HG02571 (cell line): ENCODE measurements around the gene TARBP2.
"Not testable (repeated sequence)": the region's sequence is repeated elsewhere in the genome, so short reads cannot be mapped to it uniquely, and the experiment has no call there.

Experiments
- ATAC-seq: cut with Tn5 transposase; IDR thresholded peaks from one replicate; pipeline ENCODE4 v1.9.1; 2021; ENCODE audit warnings: mild to moderate bottlenecking, moderate library complexity; ENCODE audit not compliant: unreplicated experiment

The TARBP2 gene

DNA sequence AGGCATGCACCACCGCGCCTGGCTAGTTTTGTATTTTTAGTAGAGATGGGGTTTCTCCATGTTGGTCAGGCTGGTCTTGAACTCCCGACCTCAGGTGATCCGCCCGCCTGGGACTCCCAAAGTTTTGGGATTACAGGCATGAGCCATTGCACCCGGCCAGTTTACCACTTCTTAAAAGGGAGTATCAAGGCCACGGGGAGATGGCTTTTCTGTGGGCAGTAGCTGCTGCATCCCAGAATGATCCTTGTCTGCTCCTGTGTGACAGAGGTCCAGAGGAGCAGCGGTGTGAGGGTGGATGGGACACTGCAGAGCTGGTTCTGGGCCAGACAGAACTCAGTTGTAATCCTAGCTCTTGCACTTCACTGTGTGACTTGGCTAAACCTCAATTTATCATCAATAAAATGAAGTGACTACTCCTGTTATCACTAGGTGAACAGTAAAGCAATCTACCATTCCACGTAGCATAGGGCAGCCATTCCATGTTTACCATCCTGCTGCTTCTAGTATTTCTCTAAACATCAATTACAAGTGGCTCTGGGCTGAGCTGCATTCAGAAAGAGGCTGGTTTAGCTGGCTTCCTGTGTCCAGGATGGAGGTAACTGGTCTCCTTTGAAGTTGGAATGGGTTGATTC is 9.2 kb downstream of the TARBP2 start:
- no peak for ATAC-seq

DNA sequence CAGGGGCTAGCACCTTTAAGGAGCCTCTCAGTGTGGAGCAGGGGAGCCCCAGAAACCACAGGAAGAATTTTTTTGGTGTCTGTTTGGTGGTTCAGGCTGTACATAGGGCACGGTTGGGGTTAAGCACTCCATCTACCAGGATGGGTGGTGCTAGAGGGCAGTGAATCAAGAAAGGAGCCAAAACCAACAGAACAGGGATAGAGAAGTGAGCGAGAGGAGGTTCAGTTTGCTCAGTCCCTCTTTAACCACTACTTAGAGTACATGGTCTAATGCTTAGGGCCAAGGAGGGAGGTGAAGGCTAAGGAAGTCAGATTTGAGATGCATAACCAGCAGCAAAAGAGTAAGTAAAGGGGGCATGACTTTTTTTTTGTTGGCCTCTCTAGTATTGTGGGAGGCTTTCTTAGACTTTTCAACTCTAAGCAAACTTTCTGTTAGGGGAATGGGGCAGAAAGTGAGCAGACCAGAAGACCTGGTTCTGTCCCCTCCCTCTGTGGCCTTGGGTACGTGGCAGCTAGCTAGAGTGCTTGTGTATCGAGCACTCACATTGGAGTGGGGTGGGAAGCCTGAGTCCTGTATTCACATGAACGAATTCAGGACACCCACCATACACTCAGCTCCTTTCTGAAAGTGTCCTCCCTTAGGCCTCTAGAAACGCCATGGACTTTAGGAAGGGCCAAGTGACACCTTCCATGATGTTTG is 12.8 kb downstream of the TARBP2 start:
- ATAC-seq: no peak

DNA sequence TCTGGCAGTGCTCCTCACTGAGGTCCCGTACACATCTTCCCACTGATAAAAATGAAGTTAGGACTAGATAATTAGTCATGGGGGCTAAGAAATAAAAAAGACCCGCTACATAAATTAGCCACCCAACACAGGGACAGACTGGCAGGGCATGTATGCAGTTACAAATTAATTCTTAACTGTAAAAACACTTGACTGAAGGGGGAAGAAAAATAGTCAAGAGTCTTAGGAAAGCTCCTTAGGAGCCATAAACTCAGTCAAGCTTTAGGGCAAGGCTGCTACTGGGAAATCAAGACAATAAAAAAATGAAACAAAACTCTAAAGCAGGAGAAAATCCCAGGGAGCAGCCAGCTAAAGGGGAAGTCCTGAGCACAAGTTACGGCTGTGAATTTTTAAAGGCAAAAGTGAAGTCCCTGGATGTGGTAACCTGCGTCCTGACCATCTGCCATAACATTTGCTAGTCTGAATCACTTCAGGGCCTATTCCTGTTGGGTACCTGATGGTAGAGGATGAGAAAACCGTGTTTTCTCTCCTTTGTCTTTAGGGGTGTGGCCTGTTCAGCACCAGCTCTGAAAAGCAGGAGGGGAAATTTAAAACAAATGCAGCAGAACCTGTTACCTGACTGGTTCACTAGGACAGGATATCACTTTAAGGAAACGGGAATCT is 13.7 kb downstream of the TARBP2 start:
- no peak for ATAC-seq

DNA sequence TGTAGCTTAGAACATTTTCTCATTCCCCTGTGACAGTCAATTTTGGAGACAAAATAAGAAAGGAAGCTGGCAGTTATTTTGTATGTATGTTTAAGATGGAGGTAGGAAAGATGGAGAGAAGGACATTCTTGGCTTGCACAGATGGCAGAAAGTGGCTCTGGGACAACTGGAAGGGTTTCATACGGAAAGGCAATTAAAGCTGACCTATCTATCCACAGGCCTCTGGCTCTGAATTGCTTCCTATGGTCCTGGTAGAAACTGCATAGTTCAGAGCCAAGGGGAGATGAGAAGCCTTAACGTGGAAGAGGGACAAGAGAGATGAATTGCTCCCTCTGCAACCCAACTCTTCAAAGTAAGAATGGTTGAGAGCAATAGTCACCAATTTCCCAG is 14.2 kb downstream of the TARBP2 start:
- no peak for ATAC-seq

DNA sequence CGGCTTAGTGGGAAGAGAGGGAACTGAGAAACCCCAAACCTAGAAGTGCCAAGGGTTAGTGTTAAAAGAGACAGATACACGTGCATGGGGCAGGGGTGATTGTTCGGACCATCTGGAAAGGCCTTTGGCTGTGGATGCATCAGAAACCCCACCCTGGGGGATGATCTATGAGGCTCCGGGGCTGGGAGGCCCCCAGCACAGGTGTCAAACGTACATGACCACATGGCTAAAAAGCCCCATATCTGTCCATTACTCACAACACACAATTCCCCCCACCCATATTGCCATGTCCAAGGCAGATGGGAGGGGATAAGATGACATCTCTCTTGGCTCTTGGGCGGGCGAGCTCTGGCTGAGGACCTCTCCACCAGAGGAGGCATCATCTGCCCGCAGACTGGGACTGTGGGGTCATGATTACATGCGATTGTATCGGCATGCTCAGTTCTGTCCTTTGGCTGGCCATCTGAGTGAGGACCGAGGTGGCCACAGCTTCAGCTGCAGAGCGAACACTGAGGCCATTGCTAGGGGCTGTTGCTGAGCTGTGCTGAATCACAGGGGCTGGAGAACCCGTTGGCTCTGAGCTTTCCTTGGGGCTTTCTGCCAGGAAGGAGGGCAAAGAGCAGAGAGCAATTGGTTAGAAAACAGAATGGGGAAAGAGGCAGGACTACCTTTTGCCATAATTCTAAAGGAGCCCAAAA is 15.8 kb downstream of the TARBP2 start:
- ATAC-seq: no peak

DNA sequence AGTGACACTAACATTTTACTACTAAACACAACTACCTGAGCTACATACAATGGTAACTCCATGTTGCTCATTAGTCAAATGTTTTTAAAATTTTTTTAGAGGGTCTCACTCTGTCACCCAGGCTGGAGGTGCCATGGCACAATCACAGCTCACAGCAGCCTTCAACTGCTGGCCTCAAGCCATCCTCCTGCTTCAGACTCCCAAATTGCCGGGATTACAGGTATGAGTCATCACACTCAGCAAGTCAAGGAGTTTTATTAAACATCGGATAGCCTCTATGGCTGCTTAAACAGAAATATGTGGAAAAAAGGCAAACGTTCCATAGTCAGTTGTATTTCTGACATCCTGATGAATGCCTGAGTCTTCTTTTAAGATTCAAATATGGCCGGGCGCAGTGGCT is 17.3 kb downstream of the TARBP2 start:
- ATAC-seq: no peak

DNA sequence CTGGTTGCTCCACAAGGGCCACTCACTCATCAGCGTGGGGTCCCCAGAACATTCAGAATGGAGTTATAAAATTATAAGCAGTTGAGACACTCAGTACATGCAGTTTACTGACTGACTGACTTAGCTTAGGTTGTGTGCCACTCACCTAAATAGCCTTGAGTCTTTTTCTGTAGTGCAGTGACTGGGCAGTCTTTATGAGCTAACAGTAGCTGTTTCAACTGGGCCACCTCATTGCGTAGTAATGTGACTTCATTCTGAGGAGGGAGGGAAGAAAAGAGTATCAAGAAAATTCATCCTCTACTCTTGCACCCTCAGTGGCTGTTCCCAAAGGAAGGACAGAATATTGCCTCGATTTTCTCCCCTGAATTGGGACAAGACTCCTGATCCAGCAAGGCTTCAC is 22.0 kb downstream of the TARBP2 start:
- no peak for ATAC-seq

DNA sequence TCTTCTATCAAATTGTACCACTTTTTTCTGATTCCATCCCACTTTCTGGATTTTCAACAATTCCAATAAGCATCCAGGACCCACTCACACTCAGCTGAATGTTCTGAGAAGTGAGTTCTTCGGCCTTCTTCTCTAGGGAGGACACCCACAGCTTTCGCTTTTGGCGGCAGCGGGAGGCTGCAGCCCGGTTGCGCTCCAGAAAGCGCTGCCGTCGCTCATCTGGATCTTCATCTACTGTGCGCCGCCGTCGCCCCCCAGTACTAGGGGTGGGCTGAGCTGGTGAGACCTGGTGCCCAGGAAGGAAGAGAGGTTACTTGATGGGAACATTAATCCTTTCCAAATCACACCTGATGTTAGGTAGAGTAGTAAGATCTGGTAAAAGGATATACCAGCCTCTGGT is 23.4 kb downstream of the TARBP2 start:
- ATAC-seq: no peak

DNA sequence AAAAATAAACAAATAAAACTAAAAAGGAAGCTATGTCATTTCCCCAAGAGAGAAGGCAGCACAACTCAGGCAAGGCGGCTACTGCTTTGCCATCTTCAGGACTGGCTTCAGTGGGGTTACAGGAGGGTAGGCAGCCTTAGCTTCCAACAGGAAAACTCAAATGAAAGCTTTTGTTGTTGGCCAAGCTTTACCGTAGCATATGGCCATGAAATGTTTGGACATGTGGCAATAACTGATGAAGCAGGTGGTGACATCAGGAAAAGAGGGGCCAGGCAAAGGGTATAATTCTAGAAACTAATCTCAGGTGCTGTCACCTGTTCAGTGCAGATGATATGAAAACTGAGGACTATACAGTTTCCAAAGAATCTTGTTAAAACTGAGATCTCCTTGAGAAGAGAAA is 29.0 kb downstream of the TARBP2 start:
- ATAC-seq: no peak

DNA sequence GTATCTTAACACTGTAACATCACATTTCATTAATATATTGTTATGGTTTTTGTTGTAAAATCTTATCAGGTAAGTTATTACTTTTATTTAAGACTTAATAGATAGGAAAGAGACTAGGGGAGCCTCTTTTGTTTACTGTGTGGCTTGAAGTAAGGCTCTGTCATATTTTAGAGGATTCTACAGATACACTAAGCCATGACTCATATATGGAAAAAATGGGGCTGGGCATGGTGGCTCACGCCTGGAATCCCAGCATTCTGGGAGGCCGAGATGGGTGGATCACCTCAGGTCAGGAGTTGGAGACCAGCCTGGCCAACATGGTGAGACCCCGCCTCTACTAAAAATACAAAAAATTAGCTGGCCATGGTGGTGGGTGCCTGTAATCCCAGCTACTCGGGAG is 29.8 kb downstream of the TARBP2 start:
- no peak for ATAC-seq

DNA sequence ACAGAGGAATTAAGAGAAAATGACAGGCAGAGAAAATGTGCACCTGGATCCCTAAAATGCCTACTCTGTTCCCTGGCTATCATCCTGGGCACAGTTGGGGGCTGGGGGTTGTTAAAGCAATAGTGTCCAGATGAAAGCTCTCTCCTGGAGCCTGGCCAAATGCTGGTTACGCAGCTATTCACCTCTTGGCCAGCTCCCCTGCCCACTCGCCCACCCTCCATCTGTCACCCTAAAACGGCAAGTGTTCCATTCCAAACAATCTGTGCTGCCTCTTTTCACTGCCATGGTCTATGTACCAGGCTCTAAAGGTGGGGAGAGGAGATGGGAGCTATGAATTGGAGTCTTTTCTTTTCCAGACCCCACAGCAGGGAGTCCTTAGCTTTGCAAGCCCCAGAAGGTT is 30.9 kb downstream of the TARBP2 start:
- no peak for ATAC-seq

DNA sequence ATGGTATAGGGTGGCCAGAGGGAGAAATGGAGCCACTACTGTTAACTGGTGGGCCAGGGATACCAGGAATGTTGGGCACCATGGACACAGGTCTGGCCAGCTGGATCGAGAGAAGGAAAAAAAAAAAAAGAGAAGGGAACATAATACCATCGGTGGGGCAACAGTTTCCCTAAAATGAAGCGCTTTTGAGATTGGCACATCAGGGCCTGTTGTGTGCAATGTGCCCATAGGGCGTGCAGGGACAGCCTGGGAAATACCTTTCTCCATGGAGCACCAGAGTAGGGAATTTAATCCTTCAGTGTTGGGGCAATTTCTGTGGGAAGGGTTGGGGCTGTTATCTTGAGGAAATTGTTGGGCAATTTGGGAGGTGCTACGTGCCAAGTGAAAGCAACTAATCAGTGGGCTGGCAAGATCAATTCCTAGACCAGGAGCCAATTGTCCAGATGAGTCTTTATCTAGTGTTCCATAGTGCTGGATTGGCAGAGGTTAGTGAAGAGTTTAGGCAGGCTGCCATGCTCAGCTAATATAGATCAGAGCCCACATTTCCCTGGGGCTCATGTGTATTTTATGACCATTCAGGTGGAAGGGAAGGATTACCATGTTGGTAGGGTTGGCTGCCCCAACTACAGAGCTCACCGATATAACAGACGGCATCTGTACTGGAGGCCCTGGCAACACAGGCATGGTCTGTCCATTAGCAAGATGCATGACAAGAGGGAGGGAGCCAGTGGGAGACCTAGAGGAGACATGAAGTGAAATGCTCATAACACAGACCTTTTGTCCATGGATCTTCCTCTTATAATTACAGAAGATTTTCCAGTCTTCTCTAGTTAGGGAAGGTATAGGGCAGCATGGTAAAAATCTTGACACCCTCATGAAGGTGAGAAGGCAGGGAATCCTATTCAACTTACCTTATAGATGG is 31.7 kb downstream of the TARBP2 start:
- ATAC-seq: no peak

DNA sequence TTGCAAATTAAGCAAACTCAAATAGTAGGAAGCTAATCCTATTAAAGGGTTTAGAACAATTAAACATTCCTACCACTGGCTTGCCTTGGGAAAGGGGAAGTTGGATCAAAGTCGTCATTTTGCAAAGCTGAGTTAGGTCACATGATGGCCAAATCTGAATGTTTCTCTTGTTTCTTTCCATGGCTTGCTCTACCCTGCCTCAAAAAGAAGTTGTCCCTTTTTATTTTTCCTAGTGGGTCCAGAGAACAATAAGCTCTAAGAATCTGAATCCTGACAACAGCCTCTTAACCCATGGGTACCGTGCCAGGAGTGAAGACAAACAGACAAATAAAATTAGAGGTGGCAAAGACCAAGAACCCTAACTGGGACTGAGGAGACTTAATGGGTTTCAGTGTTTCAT is 32.4 kb downstream of the TARBP2 start:
- ATAC-seq: no peak

DNA sequence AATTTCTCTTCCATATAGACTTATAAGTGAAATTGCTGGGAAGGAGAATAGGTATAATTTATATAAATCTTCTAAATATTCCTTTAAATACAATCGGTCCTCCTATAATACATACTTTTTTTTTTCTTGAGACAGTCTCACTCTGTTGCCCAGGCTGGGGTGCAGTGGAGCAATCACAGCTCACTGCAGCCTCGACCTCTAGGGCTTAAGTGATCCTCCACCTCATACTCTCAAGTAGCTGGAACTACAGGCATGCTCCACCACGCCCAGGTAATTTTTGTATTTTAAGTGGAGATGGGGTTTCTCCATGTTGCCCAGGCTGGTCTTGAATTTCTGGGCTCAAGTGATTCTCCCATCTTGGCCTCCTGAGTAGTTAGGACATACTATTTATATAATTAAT is 35.9 kb downstream of the TARBP2 start:
- ATAC-seq: no peak

DNA sequence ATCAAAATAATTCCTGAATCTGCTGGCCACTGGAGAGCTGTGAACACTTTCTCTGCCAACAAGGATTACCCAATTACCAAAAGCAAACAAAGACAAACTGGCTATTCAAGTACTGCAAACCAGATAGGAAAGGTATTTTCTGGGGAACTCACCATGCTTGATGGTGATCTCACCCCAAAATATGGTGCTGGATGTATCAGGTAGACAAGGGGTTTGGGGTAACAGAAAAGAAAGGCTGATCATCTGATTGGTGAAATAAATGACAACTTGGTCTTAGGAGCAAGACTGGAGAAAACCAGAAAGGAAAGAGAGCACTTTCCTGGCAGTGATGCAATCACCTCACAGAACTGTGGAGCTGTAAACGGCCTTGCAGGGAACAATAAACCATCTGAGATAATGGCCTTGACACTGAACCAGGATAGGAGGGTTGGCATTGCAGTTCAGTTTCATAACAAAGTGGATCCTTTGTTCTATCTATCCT is 37.2 kb downstream of the TARBP2 start:
- ATAC-seq: no peak

DNA sequence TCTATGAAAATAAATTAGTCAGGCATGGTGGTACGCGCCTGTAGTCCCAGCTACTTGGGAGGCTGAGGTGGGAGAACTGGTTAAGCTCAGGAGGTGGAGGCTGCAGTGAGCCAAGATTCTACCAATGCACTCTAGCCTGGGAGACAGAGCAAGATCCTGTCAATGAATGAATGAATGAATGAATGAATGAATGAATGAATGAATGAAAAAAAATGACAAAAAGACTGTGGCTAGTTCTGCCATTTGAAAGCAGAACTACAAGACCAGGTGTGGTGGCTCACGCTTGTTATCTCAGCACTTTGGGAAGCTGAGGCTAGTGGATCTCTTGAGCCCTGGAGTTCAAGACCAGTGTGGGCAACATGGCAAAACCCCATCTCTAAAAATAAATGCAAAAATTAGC is 38.4 kb downstream of the TARBP2 start:
- ATAC-seq: no peak

DNA sequence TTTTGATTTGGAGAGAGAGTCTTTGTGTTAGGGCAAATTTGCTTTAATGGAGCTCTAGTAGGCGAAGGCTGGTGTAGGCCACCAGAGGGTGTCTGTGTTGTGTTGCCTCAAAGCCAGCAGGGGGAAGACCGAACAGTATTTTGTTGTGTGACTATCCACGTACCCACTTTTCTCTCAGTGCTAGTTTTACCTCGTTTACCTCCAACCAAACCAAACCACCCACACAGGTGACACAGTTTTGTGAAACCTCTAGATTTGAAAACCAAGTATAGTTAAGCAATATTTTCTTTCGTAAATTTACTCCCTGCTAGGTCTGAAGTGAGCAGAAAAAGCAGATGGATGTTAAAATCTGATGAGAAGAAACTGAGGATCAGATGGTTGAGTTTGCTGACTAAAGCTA is 42.5 kb downstream of the TARBP2 start:
- no peak for ATAC-seq

DNA sequence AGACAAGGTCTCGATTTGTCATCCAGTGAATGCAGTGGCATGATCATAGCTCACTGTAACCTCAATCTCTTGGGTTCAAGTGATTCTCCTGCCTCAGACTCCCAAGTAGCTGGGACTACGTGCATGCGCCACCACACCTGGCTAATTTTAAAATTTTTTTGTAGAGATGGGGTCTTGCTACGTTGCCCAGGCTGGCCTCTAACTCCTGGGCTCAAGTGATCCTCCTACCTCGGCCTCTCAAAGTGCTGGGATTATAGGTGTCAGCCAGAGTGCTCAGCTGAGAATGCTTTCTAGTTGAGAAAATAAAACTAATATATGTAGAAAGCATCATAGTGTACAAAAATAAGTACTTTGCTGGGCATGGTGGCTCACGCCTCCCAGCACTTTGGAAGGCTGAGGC is 47.3 kb downstream of the TARBP2 start:
- not testable (repeated sequence) for ATAC-seq

DNA sequence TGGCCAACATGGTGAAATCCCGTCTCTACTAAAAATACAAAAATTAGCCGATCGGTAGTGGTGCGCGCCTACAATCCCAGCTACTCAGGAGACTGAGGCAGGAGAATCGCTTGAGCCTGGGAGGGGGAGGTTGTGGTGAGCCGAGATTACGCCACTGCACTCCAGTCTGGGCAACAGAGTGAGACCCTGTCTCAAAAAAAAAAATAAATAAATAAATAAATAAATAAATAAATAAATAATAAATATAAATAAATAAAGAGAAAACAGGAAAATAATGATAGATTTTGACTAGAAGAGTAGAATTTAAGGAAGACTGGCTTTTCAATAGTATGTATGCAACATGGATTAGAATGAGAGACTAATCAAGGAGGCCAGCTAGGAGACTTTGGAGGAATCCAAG is 49.0 kb downstream of the TARBP2 start:
- not testable (repeated sequence) for ATAC-seq

DNA sequence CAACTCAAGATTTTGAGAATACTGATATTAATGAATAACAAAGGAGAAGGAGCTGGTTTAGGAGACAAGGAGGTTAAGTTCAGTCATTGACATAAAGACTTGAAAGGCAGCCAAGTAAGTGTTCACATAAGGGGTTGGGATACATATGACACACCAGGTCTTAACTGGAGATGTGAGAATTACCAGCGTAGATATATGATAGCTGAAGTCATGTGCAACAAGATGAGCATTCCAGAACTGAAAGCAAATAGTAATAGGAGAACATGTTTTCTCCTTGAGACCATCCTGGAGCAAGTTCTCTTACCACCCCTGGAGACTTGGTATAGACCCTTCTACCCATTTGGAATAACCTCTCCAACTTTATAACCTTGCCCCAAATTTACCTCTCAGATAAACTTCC is 49.5 kb downstream of the TARBP2 start:
- no peak for ATAC-seq

DNA sequence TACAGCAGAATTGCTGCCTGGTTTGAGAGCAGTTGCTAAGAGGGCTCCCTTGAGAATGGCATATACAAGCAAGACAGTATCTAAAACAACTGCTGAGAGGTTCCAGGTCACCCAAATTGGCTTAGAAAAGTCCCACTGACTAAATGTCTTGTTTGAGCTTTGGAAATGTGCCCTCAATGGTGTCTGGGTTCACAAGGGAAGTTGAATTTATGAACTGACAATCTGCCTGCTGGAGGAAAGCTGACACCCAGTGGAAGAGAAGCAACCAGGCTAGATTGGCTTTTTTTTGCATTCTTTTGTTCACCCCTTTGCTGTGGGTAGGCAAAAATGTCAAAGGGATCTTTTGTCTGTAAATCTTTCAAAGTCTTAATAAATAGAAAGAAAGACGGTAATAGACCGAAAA is 50.8 kb downstream of the TARBP2 start:
- no peak for ATAC-seq
